Measurements from ENCODE around the gene CARD14. TPM values are rescaled to one million over a fixed set of nuclear protein-coding genes. Genes with fewer than 3 reads are reported as not detected.

Gene CARD14
- total and polyA plus RNA-seq, 10 donors, result 0.63 to 4.8 (median 1.3) TPM

- H3K36me3 ChIP-seq, result peaks cover 0 to 82% (median 3%) of the 10 kb centered on the region in 6 donors
- TF ChIP-seq POLR2A (IDR thresholded peaks at IDR 0.05) (no peak), CTCF (IDR thresholded peaks at IDR 0.05 in 8 of 11, conservative IDR thresholded peaks at IDR 0.05 in 3 of 11) (no peak), POLR2AphosphoS5 (IDR thresholded peaks at IDR 0.05) (no peak)
- H3K27ac ChIP-seq, result no peak overlapping the region
- peaks cover 0 to 12% (median 0%) of the 10 kb centered on the region in 6 donors for H3K4me1 ChIP-seq
- intact Hi-C loops (cut with DNase I; ENCODE audit: low total_unique reads), result no loop called here
- H3K4me3 ChIP-seq, result no peak overlapping the region
- 94 to 98% (median 96%) methylated on average over 3 to 4 of the region's 4 CpGs for WGBS, 5 donors
- H3K9me3 ChIP-seq, result peaks cover 0 to 11% (median 10%) of the 10 kb centered on the region in 8 donors
- no peaks in the 10 kb centered on the region for H3K27me3 ChIP-seq (replicated peaks in 1 of 7)
- no peak for DNase-seq
Measured at GRCh38 chr17:80227156-80227555, 57.3 kb downstream of the CARD14 start.

- intact Hi-C loops (cut with DNase I; ENCODE audit: low total_unique reads), result no loop called here
- TF ChIP-seq POLR2AphosphoS5 (IDR thresholded peaks at IDR 0.05) (no peak), POLR2A (IDR thresholded peaks at IDR 0.05) (no peak), CTCF (IDR thresholded peaks at IDR 0.05 in 8 of 11, conservative IDR thresholded peaks at IDR 0.05 in 3 of 11) (no peak)
- WGBS, 5 donors, result 86 to 97% (median 93%) methylated on average over 1 to 11 of the region's 11 CpGs
Measured at GRCh38 chr17:80227666-80228065, 57.8 kb downstream of the CARD14 start.

GRCh38 chr17:80228477-80228876, 58.6 kb downstream of the CARD14 start:
- peaks cover 0 to 25% (median 23%) of the 10 kb centered on the region in 8 donors for H3K9me3 ChIP-seq
- intact Hi-C loops (cut with DNase I; ENCODE audit: low total_unique reads), result no loop called here
- no peak overlapping the region for H3K4me3 ChIP-seq
- 78 to 92% (median 90%) methylated on average over 13 to 14 of the region's 14 CpGs for WGBS, 5 donors
- no peaks in the 10 kb centered on the region for H3K4me1 ChIP-seq
- no peaks in the 10 kb centered on the region for H3K27me3 ChIP-seq (replicated peaks in 1 of 7)
- no peak overlapping the region for H3K27ac ChIP-seq
- no peak for DNase-seq
- no peak for TF ChIP-seq POLR2AphosphoS5 (IDR thresholded peaks at IDR 0.05)
- peaks cover 0 to 84% (median 10%) of the 10 kb centered on the region in 6 donors for H3K36me3 ChIP-seq

More at GRCh38 chr17:80227666-80228065, 57.8 kb downstream of the CARD14 start:
- no peak for DNase-seq
- Histone ChIP-seq H3K4me1 (peaks cover 0 to 7% (median 0%) of the 10 kb centered on the region in 6 donors), H3K27me3 (replicated peaks in 1 of 7) (no peaks in the 10 kb centered on the region), H3K36me3 (peaks cover 0 to 82% (median 5%) of the 10 kb centered on the region in 6 donors), H3K4me3 (no peak overlapping the region), H3K27ac (no peak overlapping the region), H3K9me3 (peaks cover 0 to 17% (median 15%) of the 10 kb centered on the region in 8 donors)

GRCh38 chr17:80229011-80229410, 59.2 kb downstream of the CARD14 start:
- TF ChIP-seq CTCF (IDR thresholded peaks at IDR 0.05 in 8 of 11, conservative IDR thresholded peaks at IDR 0.05 in 3 of 11) (no peak), POLR2A (IDR thresholded peaks at IDR 0.05) (no peak), POLR2AphosphoS5 (IDR thresholded peaks at IDR 0.05) (no peak)
- peaks cover 0 to 89% (median 13%) of the 10 kb centered on the region in 6 donors for H3K36me3 ChIP-seq

More at GRCh38 chr17:80229011-80229410, 59.2 kb downstream of the CARD14 start:
- Histone ChIP-seq H3K27me3 (replicated peaks in 1 of 7) (no peaks in the 10 kb centered on the region), H3K27ac (no peak overlapping the region), H3K9me3 (peaks cover 0 to 30% (median 29%) of the 10 kb centered on the region in 8 donors), H3K4me1 (no peaks in the 10 kb centered on the region), H3K4me3 (no peak overlapping the region)
- intact Hi-C loops (cut with DNase I; ENCODE audit: low total_unique reads), result no loop called here
- DNase-seq, result no peak
- 81 to 93% (median 85%) methylated on average over 4 of the region's 4 CpGs for WGBS, 5 donors
